Skeletal muscle cell (primary cell): Measurements from ENCODE around the gene ZDHHC22.
A peak's percentile ranks its signal among the peaks of the same experiment; 100 is the strongest.
"Not testable (repeated sequence)": the region's sequence is repeated elsewhere in the genome, so short reads cannot be mapped to it uniquely, and the experiment has no call there.

Experiments used
- DNase-seq: peaks from one replicate; pipeline ENCODE4 v3.0.0-alpha.2; 2010; ENCODE audit warnings: low read depth
- H3K4me3 ChIP-seq: 2 replicates; pipeline ENCODE4 v1.5.1; 2011; ENCODE audit warnings: low read depth, mild to moderate bottlenecking, control low read depth, low read length, moderate library complexity

ZDHHC22 gene, protein sequence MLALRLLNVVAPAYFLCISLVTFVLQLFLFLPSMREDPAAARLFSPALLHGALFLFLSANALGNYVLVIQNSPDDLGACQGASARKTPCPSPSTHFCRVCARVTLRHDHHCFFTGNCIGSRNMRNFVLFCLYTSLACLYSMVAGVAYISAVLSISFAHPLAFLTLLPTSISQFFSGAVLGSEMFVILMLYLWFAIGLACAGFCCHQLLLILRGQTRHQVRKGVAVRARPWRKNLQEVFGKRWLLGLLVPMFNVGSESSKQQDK

DNA sequence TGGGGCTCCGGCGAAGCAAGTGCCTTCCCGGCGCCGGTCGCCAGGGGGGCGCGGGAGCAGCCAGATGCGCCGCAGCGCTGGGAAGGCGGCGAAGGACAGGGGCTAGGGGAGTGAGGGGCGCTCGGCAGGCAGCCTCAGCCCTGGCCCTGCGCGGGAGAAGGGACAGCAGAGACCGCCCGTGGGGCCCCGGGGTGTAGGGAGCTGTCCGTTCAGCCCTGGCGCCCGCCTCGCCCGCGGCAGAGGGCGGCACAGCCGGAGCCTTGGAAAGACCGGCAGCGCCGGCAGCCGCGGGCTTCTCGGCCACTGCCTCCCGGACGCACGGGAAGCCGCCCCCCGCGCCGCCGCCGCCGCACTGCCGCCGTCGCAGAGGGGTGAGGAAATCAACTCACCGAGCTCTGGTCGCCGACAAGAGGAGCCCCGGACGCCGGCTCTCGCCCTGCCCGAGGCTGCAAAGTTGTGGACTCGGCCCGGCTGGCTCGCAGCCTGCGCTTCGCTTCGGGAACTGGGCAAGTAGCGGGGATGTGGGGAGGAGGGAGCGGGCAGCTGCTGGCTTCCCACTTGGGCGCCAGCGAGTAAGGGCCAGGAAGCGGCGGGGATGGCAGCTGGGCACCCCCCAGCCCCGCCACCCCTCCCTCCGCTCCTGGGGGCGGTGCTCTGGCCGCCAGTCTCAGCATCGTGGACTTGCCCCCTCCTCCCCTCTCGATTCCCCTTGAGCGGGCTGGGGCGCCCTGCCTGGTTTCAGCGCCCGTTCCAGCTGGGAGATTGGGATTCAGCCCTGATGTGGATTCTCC is at the start of gene ZDHHC22:
ZDHHC22 (minus strand) TSS at position 578 of the 791 bp plus-strand sequence. CDS start 2,053 bp downstream, outside the sequence.
- peak within 1 kb of the TSS; percentile 33 for H3K4me3 ChIP-seq
- DNase-seq, result no peak

DNA sequence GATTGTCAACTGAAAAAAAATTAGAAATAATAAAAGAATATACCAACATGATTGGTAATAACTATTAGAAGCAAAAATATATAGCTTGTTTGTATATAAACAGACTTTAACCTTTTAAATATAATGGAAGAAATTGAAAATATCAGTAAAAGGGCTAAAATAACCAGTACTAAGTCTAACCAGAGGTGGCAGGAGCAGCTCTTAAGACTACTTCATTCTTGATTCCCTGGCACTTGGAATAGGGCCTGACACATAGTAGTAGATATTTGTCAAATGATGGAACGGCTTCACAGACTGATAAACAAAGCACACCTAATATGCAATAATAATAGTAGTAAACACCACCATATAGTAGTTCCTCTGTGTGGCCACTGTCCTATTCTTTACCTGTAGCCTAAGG is 49.4 kb upstream of the ZDHHC22 start:
- H3K4me3 ChIP-seq, result no peak overlapping the region
- no peak for DNase-seq

DNA sequence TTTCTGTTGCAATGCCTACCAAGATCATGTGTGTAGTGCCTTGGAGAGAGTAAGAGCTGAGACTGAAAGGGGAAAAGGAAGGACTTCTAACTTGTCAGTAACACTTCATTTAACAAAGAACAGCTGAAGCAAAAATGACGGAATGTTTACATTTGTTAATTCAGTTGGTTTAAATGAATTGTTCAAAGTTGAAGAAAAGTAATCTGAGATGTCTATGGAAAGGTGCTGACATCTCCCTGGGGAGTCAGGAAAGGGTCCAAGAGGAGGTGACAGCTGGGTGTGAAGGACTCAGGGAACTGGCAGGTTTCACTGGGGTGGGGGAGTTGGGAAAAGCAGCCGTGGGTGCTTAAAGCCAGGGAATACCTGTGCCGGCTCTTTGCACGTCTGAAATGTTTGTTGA is 47.9 kb upstream of the ZDHHC22 start:
- no peak overlapping the region for H3K4me3 ChIP-seq
- no peak for DNase-seq

DNA sequence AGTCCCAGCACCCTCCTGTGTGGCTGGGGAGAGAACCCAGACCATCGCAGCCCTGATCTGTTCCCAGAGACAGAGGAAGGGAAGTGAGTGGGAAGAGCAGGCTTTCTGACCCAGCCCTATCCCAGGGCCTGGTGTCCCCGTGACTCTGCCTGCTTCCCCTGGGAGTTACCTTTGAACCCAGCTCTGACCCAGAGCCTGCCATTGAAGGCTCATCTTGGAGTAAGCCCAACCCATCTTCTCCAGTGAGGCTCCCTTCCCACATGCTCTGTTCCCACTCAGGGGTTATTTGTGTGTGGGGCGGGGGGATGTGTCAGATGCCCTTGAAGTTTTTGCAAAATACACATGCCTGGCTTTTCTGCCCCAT is 46.0 kb upstream of the ZDHHC22 start:
- no peak for DNase-seq
- no peak overlapping the region for H3K4me3 ChIP-seq

DNA sequence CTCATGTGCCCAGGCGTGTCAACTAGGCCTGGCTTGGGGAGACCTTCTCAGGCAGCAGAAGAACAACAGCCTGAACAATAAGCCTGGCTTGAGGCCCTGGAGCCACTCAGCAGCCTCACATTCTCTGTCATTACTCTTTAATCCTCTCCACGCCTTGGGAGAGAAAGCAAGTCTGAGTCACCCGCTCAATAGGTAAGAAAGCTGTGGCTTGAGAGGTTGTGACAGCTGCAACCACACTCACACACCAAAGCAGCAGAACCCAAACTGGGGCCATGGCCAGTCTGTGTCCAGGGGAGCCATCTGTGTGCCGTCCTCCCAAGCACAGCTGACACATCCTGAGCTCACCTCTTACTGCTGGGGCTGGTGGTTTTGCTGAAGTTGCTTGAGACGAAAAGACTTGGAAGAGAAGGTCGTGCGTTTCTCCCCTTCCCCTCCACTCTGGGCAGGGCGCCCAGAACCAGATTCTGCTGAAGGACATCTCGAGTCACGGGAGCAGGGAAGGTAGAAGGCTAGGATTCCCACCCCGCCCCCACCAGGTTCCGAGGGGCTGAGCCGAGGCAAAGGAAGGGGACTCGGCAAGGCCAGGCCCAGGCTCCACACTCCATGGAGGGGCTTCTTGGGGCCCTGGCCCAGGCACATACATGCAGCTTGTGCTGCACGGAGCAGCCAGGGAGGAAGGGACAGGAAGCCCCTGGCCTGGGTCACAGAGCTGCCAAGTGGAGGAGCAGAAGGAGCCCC is 45.5 kb upstream of the ZDHHC22 start:
- peak; percentile 23 for DNase-seq
- no peak overlapping the region for H3K4me3 ChIP-seq

DNA sequence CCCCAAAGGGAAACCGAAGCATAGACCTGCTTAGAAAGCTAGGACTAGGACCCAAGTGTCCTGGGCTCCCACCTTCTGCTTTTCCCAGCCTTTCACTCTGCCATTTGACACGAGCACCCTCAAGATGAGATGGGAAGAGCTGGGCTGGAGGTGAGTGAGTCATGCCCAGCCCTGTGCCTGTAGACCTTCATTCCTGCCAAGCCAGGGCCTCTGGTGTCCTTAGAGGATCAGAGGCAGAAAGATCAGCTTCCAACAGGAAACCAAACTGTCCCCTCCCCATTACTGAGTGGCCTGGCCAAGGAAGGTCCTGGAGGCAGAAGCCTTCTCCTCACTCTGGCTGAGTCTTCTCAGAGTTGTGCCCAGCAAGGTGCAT is 43.5 kb upstream of the ZDHHC22 start:
- H3K4me3 ChIP-seq, result no peak overlapping the region
- DNase-seq, result no peak

DNA sequence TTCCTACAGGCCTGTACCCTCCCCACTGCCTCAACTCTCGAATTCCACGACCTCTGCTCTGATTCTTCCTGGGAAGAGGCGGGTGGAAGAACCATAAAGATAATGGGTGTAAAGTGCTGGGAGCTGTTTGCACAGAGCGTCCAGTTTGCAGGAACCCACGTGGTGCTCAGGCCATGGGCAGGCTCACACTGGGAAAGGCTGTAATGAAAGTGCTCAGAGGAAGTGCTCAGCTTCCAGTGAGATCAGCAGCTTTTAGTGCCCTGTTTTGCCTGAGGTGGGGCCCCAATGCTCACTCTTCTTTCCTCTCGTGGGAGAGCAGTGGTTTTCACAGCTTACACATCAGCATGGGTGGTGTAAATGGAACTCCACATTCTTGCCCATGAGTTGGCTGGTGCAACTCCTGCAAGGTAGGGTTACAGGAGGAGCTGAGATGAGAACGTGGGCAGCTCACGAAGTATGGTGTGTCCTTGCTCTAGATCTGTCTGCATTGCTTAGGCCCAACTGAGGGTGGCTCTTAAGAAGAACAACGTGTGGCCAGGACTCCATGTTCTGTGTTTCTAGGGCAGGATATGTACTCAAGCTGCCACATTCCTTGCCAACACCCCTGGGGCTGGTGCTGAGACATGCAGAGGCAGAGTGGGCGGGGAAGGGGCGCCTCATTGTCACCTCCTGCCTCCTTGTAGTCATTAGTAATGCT is 43.0 kb upstream of the ZDHHC22 start:
- H3K4me3 ChIP-seq, result no peak overlapping the region
- no peak for DNase-seq

DNA sequence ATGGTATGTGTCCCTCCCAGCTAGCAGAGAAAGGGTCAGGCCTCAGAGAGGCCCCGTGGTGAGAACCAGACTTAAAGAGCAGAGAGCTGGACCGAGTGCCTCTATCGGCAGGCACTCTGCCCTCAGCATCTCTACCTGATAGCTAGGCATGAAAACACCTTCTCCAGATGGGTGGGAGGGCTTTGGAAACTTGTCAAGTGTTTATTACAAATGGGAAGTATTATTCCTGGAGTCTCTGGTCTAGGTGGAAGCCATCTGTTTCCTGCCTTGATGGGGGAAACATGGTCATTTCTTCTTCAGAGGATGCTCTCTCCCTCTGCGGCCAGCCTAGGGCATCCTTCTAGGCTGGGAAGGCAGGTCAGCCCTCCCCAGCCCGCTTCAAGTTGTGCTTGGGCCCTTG is 42.3 kb upstream of the ZDHHC22 start:
- DNase-seq, result no peak

DNA sequence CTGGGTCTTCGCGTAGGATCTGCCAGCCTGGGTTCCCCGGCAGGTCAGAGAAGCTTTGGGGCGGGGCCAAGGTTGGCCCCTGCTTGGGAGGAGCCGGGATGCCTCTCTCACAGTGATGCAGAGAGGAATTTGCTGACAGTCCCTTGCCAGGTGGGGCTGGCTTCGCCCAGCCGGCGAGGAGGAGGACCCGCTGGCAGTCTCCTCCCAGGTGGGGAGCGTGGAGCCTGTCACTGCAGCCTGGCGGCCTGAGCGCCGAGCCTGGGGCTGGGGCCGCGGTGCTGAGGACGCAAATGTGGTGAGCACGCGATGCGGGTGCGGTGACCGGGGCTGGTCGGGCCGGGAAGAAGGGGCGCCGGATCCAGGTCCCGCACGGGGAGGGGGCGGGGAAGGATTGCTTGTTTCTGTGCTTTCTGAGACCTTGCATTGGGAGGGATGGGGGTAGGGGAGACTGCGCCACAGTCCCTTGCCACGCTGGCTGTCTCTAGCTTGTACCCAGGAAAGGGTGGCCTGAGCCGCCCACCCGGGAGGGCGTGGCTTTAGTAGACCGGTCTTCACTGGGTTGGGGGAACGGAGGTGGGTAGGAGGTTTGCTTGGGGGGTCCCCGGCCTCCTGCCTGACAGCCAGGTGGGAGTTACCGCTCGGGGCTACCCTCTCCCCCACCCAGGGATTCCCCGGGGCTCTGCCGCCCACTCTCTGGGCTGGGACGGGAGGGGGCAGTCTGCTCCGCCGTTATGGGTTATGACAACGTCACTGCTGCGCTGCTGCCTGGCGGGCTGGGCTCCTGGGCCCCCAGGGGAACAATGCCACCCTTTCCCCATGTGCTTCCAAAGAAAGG is 40.2 kb upstream of the ZDHHC22 start, which contains the start of gene TMEM63C:
TMEM63C (plus strand) TSS at position 196 of the 835 bp plus-strand sequence. CDS start 37,016 bp downstream, outside the sequence.
- no peak for DNase-seq
- H3K4me3 ChIP-seq, result peak within 1 kb of the TSS; percentile 42

More for the DNA sequence above, 42.3 kb upstream of the ZDHHC22 start:
- no peak overlapping the region for H3K4me3 ChIP-seq

DNA sequence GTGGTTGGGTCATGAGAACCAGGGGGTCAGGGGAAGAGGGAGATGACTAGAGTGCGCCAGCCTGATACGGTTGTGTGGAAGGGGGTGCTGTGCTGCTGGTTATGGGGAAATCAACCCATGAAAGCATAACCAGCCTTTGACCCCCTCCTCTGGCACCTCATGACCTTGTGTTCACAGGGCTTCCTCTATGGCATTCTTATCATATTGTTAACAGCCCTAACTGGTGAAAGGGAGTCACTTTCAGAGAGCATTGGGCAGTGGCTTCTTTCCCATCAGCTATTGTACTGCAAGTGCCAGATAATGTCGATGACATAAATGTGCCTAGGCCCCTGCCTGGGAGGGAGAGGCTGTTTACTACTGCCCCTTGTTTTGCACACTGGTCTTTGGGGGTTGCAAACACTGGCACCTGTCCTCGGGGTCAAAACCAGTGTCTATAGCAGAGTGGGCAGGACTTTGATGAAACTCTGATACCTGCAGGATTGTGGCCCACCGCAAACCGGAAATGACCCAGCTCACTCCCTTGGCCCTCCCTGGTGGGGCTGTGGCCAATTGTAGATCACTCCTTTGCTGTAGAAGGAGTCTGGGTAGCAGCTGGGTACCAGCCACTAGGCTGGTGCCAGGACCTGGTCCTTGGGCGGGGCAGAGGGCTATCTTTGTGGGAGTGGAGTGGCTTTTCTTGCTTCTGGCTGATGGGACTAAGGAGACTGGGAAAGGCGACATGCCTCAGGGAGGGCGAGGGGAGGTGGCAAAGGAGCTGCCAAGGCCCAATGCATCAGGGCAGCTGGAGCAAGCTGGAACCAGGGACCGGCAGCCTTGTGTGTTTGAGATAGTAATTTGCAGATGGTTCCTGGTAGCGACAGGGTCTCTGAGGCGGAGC is 39.4 kb upstream of the ZDHHC22 start:
- no peak for DNase-seq
- H3K4me3 ChIP-seq, result peak overlapping the region; percentile 42

DNA sequence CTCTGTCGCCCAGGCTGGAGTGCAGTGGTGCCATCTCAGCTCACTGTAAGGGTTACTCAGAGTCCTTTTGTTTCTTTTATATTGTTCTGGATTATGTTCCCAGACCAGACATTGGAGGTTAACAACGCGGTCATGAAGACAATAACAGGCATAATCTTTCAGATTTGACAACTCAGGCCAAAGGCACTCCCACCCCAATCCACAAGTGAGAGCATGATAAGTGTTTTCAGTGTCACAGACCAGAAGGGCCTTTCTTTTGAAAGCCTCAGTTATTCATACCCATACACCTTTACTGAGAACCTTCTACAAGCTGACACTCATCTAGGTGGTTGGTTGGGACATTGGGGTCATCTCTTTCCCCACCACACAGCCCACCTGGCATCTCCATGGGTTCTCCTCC is 37.1 kb upstream of the ZDHHC22 start:
- no peak for DNase-seq
- H3K4me3 ChIP-seq, result no peak overlapping the region

DNA sequence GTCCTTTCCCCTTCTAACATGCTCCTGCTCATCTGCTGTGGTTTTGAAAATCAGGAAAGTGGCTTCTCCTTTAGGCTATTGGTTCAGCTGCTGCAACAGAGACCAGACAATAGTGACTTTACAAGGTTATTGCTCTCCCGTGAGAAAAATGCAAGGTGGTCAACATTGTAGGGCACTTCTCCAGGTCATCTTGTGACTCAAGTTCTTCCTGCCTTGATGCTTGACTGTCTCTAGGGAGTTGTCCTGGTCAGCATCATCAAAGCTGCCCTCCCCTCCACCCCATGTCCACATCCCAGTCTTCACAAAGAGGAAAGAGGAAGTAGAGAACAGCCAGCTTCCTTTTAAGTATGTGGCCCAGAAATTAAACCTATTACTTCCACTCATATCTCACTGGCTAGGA is 36.1 kb upstream of the ZDHHC22 start:
- H3K4me3 ChIP-seq, result no peak overlapping the region
- no peak for DNase-seq

DNA sequence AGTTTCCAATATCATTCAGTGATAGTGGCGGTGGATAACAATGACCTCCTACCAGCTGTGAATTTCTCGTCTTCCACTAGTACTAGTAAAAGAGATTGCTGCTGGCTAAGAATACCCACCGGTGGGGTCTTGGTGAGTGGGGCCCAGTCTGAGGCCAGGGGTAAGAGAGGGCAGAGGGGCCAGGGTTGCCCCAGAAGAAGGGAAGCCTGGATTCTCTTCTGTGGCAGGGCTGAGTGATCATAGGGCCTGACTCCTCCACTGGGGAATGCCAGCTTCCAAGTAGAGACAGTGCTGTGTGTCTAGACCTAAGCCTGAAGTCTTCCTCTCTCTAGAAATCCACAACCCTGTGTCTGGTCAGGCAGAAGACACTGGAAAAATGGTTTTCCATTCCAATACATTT is 34.3 kb upstream of the ZDHHC22 start:
- H3K4me3 ChIP-seq, result no peak overlapping the region

DNA sequence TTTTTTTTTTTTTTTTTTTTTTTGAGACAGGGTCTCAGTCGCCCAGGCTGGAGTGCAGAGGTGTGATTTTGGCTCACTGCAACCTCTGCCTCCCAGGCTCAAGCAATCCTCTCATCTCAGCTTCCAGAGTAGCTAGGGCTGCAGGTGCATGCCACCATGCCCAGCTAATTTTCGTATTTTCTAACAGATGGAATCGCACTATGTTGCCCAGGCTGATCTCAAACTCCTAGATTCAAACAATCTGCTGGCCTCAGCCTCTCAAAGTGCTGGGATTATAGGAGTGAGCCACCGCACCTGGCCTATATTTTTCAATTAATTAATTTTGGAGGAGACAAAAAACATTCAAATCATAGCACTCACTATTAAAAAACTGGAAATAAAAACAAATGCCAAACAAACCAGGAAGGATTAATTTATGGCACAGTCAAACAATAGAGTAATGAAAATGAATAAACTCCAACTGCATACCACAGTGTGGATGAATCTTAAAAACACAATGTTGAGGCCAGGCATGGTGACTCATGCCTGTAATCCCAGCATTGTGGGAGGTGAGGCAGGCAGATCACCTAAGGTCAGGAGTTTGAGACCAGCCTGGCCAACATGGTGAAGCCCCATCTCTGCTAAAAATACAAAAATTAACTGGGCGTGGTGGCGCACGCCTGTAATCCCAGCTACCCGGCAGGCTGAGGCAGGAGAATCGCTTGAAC is 32.5 kb upstream of the ZDHHC22 start:
- not testable (repeated sequence) for H3K4me3 ChIP-seq, DNase-seq

More for the DNA sequence above, 34.3 kb upstream of the ZDHHC22 start:
- DNase-seq, result no peak

DNA sequence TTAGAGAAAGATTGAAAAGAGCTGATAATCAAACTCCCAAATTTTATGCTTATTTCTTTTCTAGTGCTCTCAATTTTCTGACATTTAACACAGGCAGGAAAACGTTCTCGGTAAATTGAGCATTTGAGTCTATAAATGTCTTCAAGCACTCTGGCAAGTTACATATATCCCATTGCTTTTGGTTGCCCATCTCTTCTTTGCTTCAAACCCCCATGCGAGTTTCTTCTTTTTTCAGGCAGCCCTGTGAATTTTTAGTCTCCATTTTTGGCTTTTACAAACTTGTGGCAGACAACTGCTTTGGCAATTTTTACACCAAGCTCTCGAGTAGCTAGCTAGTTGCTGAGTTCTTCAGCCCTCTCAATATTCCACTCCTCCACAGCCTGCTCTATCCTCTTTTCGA is 31.3 kb upstream of the ZDHHC22 start:
- no peak for DNase-seq
- H3K4me3 ChIP-seq, result no peak overlapping the region

DNA sequence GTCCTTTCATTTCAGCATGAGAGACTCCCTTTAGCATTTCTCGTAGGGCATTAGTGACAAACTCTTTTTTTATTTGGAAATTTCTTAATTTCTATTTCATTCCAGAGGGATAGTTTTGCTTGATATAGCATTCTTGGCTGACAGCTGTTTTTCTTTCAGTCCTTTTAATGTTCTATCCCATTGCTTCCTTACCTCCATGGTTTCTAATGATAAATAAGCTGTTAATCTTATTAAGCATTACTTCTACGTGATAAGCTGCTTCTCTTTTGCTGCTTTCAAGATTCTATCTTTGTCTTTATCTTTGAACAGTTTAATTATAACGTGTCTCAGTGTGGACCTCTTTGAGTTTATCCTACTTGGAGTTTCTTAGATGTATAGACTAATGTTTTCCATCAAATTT is 28.5 kb upstream of the ZDHHC22 start:
- H3K4me3 ChIP-seq, result no peak overlapping the region
- no peak for DNase-seq

DNA sequence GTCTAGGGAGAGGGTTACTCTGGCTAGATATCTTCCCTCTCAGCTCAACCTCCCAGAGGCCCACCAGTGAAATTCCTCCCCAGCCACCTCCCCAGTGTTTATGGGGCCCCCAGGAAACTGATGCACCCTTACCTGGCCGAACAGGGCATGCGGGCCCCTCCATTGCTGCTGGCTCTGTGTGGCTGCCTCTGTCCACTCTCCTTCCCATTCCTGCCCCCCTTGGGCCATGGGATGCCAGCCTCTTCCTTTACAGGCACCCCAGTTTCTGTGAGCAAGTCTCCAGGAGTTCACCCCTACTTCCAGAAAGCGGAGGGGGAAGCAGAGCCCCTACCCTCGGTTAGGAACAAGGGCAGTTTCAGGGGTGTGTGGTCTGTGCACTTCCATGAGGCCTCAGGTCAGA is 19.4 kb upstream of the ZDHHC22 start:
- DNase-seq, result no peak

More for the DNA sequence above, 19.4 kb upstream of the ZDHHC22 start:
- H3K4me3 ChIP-seq, result no peak overlapping the region
